IMR-90 (cell line): ENCODE data around the gene CDH23. TPM values are rescaled to one million over a fixed set of nuclear protein-coding genes. Genes with fewer than 3 reads are reported as not detected.

Experiments
- ATAC-seq: fragments of 200-7000 bp; cut with Tn5 transposase; 2 replicates; pipeline ENCODE4 v1.9.1; 2020; ENCODE audit warnings: low read depth, mild to moderate bottlenecking, moderate library complexity
- BruUV-seq: library from RNA; stranded (reverse); fragments of 400-500 nt; replicated peaks from 2 replicates; lab custom pipeline; 2021; lab: Mats Ljungman, UMichigan
- CTCF ChIA-PET: fragments of 300-600 bp; formaldehyde crosslinking; extraction: SDS; loops from one replicate; lab custom pipeline; 2021; ENCODE audit warnings: antibody characterized with exemption; lab: Yijun Ruan, JAX
- POLR2A ChIA-PET: fragments of 300-600 bp; sonication (Branson Sonifier 250); formaldehyde crosslinking; loops from one replicate; lab custom pipeline; 2022; ENCODE audit warnings: antibody characterized with exemption; ENCODE audit not compliant: unreplicated experiment; lab: Charles Lee
- DNase-seq: peaks from one replicate; pipeline ENCODE4 v3.0.0; 2013
- H2AFZ ChIP-seq: replicated peaks from 2 replicates; pipeline ENCODE3; 2013; ENCODE audit warnings: low read length, mild to moderate bottlenecking; ENCODE audit not compliant: poor library complexity
- H2AK5ac ChIP-seq: 2 replicates; pipeline ENCODE4 v1.6.1; 2013; ENCODE audit warnings: low read depth, low read length, inconsistent platforms
- H2AK9ac ChIP-seq: replicated peaks from 2 replicates; pipeline ENCODE3; 2013; ENCODE audit warnings: mild to moderate bottlenecking, low read depth, low read length, moderate library complexity; ENCODE audit not compliant: poor library complexity
- H2BK120ac ChIP-seq: 2 replicates; pipeline ENCODE4 v1.6.1; 2013; ENCODE audit warnings: low read depth, low read length, inconsistent platforms
- H2BK15ac ChIP-seq: 3 replicates; pipeline ENCODE4 v1.6.1; 2013; ENCODE audit warnings: low read depth, low read length, inconsistent platforms
- H2BK20ac ChIP-seq: 2 replicates; pipeline ENCODE4 v1.6.1; 2013; ENCODE audit warnings: low read depth, mild to moderate bottlenecking, inconsistent platforms, low read length, moderate library complexity
- H2BK5ac ChIP-seq: 2 replicates; pipeline ENCODE4 v1.6.1; 2013; ENCODE audit warnings: mild to moderate bottlenecking, low read depth, low read length, inconsistent platforms; ENCODE audit not compliant: poor library complexity, severe bottlenecking
- H3K14ac ChIP-seq: replicated peaks from 2 replicates; pipeline ENCODE4 v1.6.1; 2013; ENCODE audit warnings: low read depth, low read length, inconsistent platforms
- H3K18ac ChIP-seq: 2 replicates; pipeline ENCODE4 v1.6.1; 2013; ENCODE audit warnings: low read depth, low read length, control low read depth
- H3K23ac ChIP-seq: 2 replicates; pipeline ENCODE4 v1.6.1; 2013; ENCODE audit warnings: low read depth, low read length, inconsistent platforms
- H3K27ac ChIP-seq: 2 replicates; pipeline ENCODE4 v1.5.1; 2013; ENCODE audit warnings: mild to moderate bottlenecking, control low read depth, low read length; ENCODE audit not compliant: insufficient read depth
- H3K27me3 ChIP-seq: 2 replicates; pipeline ENCODE4 v1.6.1; 2013; ENCODE audit warnings: low read length; ENCODE audit not compliant: control insufficient read depth, insufficient read depth
- H3K36me3 ChIP-seq: 2 replicates; pipeline ENCODE4 v1.6.1; 2013; ENCODE audit warnings: low read length, mixed read lengths; ENCODE audit not compliant: control insufficient read depth, insufficient read depth
- H3K4ac ChIP-seq: 2 replicates; pipeline ENCODE4 v1.6.1; 2013; ENCODE audit warnings: low read depth, low read length, inconsistent platforms
- H3K4me1 ChIP-seq: 2 replicates; pipeline ENCODE4 v1.6.1; 2013; ENCODE audit warnings: low read length, mixed read lengths; ENCODE audit not compliant: control insufficient read depth, insufficient read depth
- H3K4me2 ChIP-seq: 2 replicates; pipeline ENCODE4 v1.6.1; 2013; ENCODE audit warnings: low read depth, mild to moderate bottlenecking, control low read depth, low read length, moderate library complexity
- H3K4me3 ChIP-seq: 2 replicates; pipeline ENCODE4 v1.5.1; 2013; ENCODE audit warnings: low read depth, mild to moderate bottlenecking, control low read depth, low read length, moderate library complexity; ENCODE audit not compliant: insufficient read depth
- H3K56ac ChIP-seq: 2 replicates; pipeline ENCODE4 v1.6.1; 2013; ENCODE audit warnings: low read length, inconsistent platforms; ENCODE audit not compliant: insufficient read depth; ENCODE audit errors: extremely low read depth
- H3K79me1 ChIP-seq, 2 experiments: 2 replicates each; pipeline ENCODE4 v1.6.1; 2013; ENCODE audit warnings: low read length in 2 of 2, inconsistent platforms in 1 of 2, low read depth in 1 of 2
- H3K9ac ChIP-seq: 2 replicates; pipeline ENCODE4 v1.6.1; 2013; ENCODE audit warnings: low read depth, low read length, control low read depth
- H3K9me1 ChIP-seq: 2 replicates; pipeline ENCODE4 v1.6.1; 2013; ENCODE audit warnings: low read length, inconsistent platforms; ENCODE audit not compliant: insufficient read depth
- H3K9me3 ChIP-seq: 2 replicates; pipeline ENCODE4 v1.6.1; 2013; ENCODE audit warnings: low read length; ENCODE audit not compliant: control insufficient read depth, insufficient read depth
- H4K20me1 ChIP-seq: 2 replicates; pipeline ENCODE4 v1.6.1; 2013; ENCODE audit warnings: low read length, inconsistent platforms; ENCODE audit not compliant: insufficient read depth
- H4K5ac ChIP-seq: 2 replicates; pipeline ENCODE4 v1.6.1; 2013; ENCODE audit warnings: mild to moderate bottlenecking, low read depth, low read length, control low read depth
- H4K8ac ChIP-seq, 2 experiments: 2 replicates each; pipeline ENCODE4 v1.6.1; 2013; ENCODE audit warnings: low read depth in 2 of 2, low read length in 2 of 2, control low read depth in 1 of 2, inconsistent platforms in 1 of 2
- H4K91ac ChIP-seq: 2 replicates; pipeline ENCODE4 v1.6.1; 2013; ENCODE audit warnings: low read depth, low read length, inconsistent platforms; ENCODE audit not compliant: insufficient read depth
- CEBPB ChIP-seq: IDR thresholded peaks from 2 replicates; pipeline ENCODE4 v1.6.1; 2012; ENCODE audit warnings: low read depth, low read length, improper control_type of control experiment
- WGBS, 2 experiments: methylation state at CpG; one replicate each; pipeline versions ENCODE4 v1.1.5 to v1.1.7; 2013; ENCODE audit warnings: missing lambda C conversion rate in 2 of 2; ENCODE audit not compliant: insufficient read length in 1 of 2; ENCODE audit errors: extremely low coverage in 2 of 2; 5-methylcytosine and 5-hydroxymethylcytosine counted together
- dilution Hi-C: fragments of 300-500 bp; cut with HindIII; formaldehyde crosslinking; loops from one replicate; pipeline ENCODE4 v1.14.3; 2018; ENCODE audit warnings: low sequenced_read_pairs; ENCODE audit not compliant: unreplicated experiment
- in situ Hi-C: fragments of 300-500 bp; cut with MboI; formaldehyde crosslinking; loops from 3 replicates; pipeline ENCODE4 v1.14.3; 2019; ENCODE audit warnings: low sequenced_read_pairs, inconsistent platforms, mixed read lengths
- intact Hi-C: fragments of 100-400 bp; cut with micrococcal nuclease; formaldehyde crosslinking; loops from 2 replicates; pipeline ENCODE4 v1.10.0; 2022
- polyA plus RNA-seq, 3 experiments: library from polyadenylated mRNA; depleted of rRNA; stranded (reverse); fragments of >200 nt; gene quantifications; 2 replicates each; pipeline ENCODE4 v1.2.3, GENCODE V29; 2012; ENCODE audit warnings: low replicate concordance in 1 of 3
- total RNA-seq: library from RNA; depleted of rRNA; stranded (reverse); fragments of >200 nt; gene quantifications from 2 replicates; pipeline ENCODE4 v1.2.3, GENCODE V29; 2012

Gene CDH23
- total and polyA plus RNA-seq, 2 of the 4 experiments (the other 2 are of a cell fraction): under 0.01 to 0.03 TPM

DNA sequence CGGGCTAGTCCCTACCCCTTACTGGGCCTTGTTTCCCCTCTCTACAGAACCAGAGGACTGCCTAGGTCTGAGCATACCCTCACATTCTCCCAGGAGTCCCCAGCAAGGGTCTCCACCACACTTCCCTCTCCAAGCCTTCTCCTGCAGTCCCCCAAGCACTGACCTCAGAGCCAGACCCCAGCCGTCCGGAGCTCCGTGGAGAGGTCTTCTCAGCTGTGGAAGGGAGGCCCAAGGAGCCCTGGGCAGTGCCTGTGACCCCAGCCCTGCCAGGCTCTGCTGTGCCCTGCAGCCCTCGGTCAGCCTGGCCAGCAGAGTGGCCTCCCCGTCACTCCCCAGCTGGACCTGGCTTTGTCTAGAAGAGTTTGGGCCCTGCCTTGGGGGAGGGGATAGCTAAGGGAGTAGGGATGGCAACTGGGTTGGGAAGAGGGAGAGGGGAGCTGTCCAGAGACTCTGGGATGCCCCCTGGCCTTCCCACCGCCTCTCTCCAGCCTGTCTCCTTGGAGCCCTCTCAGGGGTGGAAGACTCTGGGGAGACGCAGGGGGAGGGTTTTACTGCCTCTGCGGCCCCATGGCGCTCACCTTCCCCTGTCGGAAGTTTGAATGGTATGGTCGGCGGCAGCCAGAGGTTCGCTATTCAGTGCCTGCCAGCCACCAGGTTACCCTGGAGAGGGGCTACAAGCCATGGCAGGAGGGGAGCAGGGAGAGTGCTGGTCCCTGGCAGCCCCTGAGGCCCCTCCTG lies 322.9 kb downstream of the CDH23 start, which contains the start of gene C10orf105:
TSS of gene C10orf105 (minus strand) at position 315 of the 738 bp plus-strand sequence. CDS start 3,441 bp downstream, outside the sequence.
- CTCF ChIA-PET: interaction anchor here (0.6 to 0.7 kb wide), 3 partner anchors 43 to 91 kb away, joined by 3 to 5 read pairs (median 4); no protein-coding TSS in a partner anchor

More for the DNA sequence above, 322.9 kb downstream of the CDH23 start, which contains the start of gene C10orf105:
- no peak within 1 kb of the TSS; the same call in 1 of the 2 replicates for H3K18ac ChIP-seq
- no peak within 1 kb of the TSS for H4K91ac ChIP-seq
- no peaks in the 10 kb centered on the region for H4K20me1 ChIP-seq
- H3K79me1 ChIP-seq: no peaks in the 10 kb centered on the region
- no peak within 1 kb of the TSS for H3K56ac ChIP-seq
- no peak within 1 kb of the TSS for H3K27ac ChIP-seq
- no peak within 1 kb of the TSS for H3K23ac ChIP-seq
- no peak within 1 kb of the TSS for H2AK9ac ChIP-seq
- dilution Hi-C loops (no loop called here), intact Hi-C loops (no loop called here), in situ Hi-C loops (no loop called here)
- H3K9me1 ChIP-seq: no peaks in the 10 kb centered on the region
- H2BK15ac ChIP-seq: no peak within 1 kb of the TSS
- DNase-seq: no peak
- no peaks in the 10 kb centered on the region for H3K36me3 ChIP-seq
- H3K4me1 ChIP-seq: peaks cover 10% of the 10 kb centered on the region; the same call in 1 of the 2 replicates
- H4K8ac ChIP-seq: no peak within 1 kb of the TSS
- BruUV-seq: no TSS peak
- H3K14ac ChIP-seq: no peak within 1 kb of the TSS
- no peaks in the 10 kb centered on the region; the same call in 1 of the 2 replicates for H3K9me3 ChIP-seq
- POLR2A ChIA-PET: no interaction called here
- TF ChIP-seq CEBPB: no peak
- H4K5ac ChIP-seq: no peak within 1 kb of the TSS
- H3K27me3 ChIP-seq: peaks cover 13% of the 10 kb centered on the region
- H2BK5ac ChIP-seq: no peak within 1 kb of the TSS
- H3K9ac ChIP-seq: no peak within 1 kb of the TSS
- no peak for ATAC-seq
- no peak within 1 kb of the TSS for H3K4me2 ChIP-seq
- 87% methylated on average over 3 of the region's 14 CpGs; no CpG with 5 or more reads in 1 of the 2 experiments for WGBS, 2 experiments
- H2BK120ac ChIP-seq: no peak within 1 kb of the TSS
- H2BK20ac ChIP-seq: no peak within 1 kb of the TSS
- no peak within 1 kb of the TSS for H3K4me3 ChIP-seq
- no peak within 1 kb of the TSS for H2AFZ ChIP-seq
- no peak within 1 kb of the TSS for H3K4ac ChIP-seq
- H2AK5ac ChIP-seq: no peak within 1 kb of the TSS
